AG04450 (cell line): Measurements from ENCODE around the gene FARP2. TPM values are rescaled to one million over a fixed set of nuclear protein-coding genes. Genes with fewer than 3 reads are reported as not detected.
"Not testable (repeated sequence)": the region's sequence is repeated elsewhere in the genome, so short reads cannot be mapped to it uniquely, and the experiment has no call there.

Experiments
- CTCF ChIA-PET: fragments of 300-600, 350-600 bp; formaldehyde crosslinking; extraction: SDS; loops from one replicate; lab custom pipeline; 2022; ENCODE audit warnings: antibody characterized with exemption, inconsistent platforms; lab: Charles Lee
- POLR2A ChIA-PET: fragments of 350-600 bp; formaldehyde crosslinking; extraction: SDS; loops from one replicate; lab custom pipeline; 2021; ENCODE audit warnings: antibody characterized with exemption, inconsistent platforms; lab: Yijun Ruan, JAX
- DNase-seq: peaks from one replicate; pipeline ENCODE4 v3.0.0-alpha.2; 2011; ENCODE audit warnings: low read depth, low spot score
- H3K27ac ChIP-seq: one replicate; pipeline ENCODE4 v1.5.1; 2012; ENCODE audit warnings: low read depth, low read length, control low read depth
- H3K27me3 ChIP-seq: one replicate; pipeline ENCODE4 v1.6.0; 2012; ENCODE audit warnings: low read length; ENCODE audit not compliant: control insufficient read depth, insufficient read depth
- H3K4me3 ChIP-seq: 2 replicates; pipeline ENCODE4 v1.5.1; 2011; ENCODE audit warnings: mild to moderate bottlenecking, low read depth, low read length, control low read depth
- H3K9me3 ChIP-seq: 2 replicates; pipeline ENCODE4 v1.5.1; 2012; ENCODE audit warnings: low read length; ENCODE audit not compliant: control insufficient read depth, insufficient read depth
- CTCF ChIP-seq: IDR thresholded peaks from 2 replicates; pipeline ENCODE4 v1.5.1; 2011; ENCODE audit warnings: low read depth, low read length, control low read depth, inconsistent platforms
- polyA plus RNA-seq: library from polyadenylated mRNA; depleted of rRNA; stranded (reverse); fragments of >200 nt; gene quantifications from 2 replicates; pipeline ENCODE4 v1.2.3, GENCODE V29; 2011

Gene FARP2
- polyA plus RNA-seq, 1 experiment: 25.4 TPM

- ChIA-PET POLR2A (no interaction called here), CTCF (no interaction called here)
- Histone ChIP-seq H3K27me3 (no peaks in the 10 kb centered on the region), H3K9me3 (no peaks in the 10 kb centered on the region; the same call in 1 of the 2 replicates), H3K27ac (no peak overlapping the region), H3K4me3 (no peak overlapping the region)
- no peak for DNase-seq
- TF ChIP-seq CTCF: no peak
Measured at GRCh38 chr2:241413929-241414580, 58.0 kb downstream of the FARP2 start.

GRCh38 chr2:241415196-241415595 is 59.1 kb downstream of the FARP2 start:
- TF ChIP-seq CTCF: no peak
- Histone ChIP-seq H3K27ac (no peak overlapping the region), H3K9me3 (no peaks in the 10 kb centered on the region; the same call in 1 of the 2 replicates), H3K27me3 (no peaks in the 10 kb centered on the region), H3K4me3 (no peak overlapping the region)
- no peak for DNase-seq
- ChIA-PET CTCF (no interaction called here), POLR2A (no interaction called here)

GRCh38 chr2:241417626-241418025 is 61.5 kb downstream of the FARP2 start:
- TF ChIP-seq CTCF: no peak
- CTCF ChIA-PET: no interaction called here
- Histone ChIP-seq H3K4me3 (no peak overlapping the region), H3K27me3 (no peaks in the 10 kb centered on the region), H3K27ac (no peak overlapping the region), H3K9me3 (no peaks in the 10 kb centered on the region; the same call in 1 of the 2 replicates)
- POLR2A ChIA-PET: no interaction called here
- DNase-seq: no peak

- Histone ChIP-seq H3K9me3 (no peaks in the 10 kb centered on the region; the same call in none of the 2 replicates), H3K27me3 (no peaks in the 10 kb centered on the region), H3K4me3 (no peak overlapping the region), H3K27ac (no peak overlapping the region)
- TF ChIP-seq CTCF: no peak
- ChIA-PET CTCF (no interaction called here), POLR2A (no interaction called here)
- DNase-seq: no peak
Measured at GRCh38 chr2:241421330-241421729, 65.2 kb downstream of the FARP2 start.

GRCh38 chr2:241421942-241422341 is 65.9 kb downstream of the FARP2 start:
- H3K4me3 ChIP-seq, POLR2A ChIA-PET, H3K9me3 ChIP-seq, H3K27ac ChIP-seq, H3K27me3 ChIP-seq, CTCF ChIA-PET, DNase-seq: not testable (repeated sequence)
